ENCODE measurements around the gene ZRANB2. TPM values are rescaled to one million over a fixed set of nuclear protein-coding genes. Genes with fewer than 3 reads are reported as not detected.

Gene ZRANB2
- total RNA-seq, 6 experiments from 2014 or later, result 18.3 to 32.0 (median 24.7) TPM

GRCh38 chr1:71094913-71095312 lies 14.1 kb upstream of the ZRANB2 start:
- H3K4me3 ChIP-seq, result no peak overlapping the region
- H3K27ac ChIP-seq, result no peak overlapping the region
- H3K36me3 ChIP-seq, result no peaks in the 10 kb centered on the region
- no peaks in the 10 kb centered on the region for H3K9me3 ChIP-seq
- TF ChIP-seq CTCF (IDR thresholded peaks at IDR 0.05) (no peak), POLR2A (IDR thresholded peaks at IDR 0.05) (no peak)
- 94% methylated on average over 2 of the region's 2 CpGs for WGBS (ENCODE audit: insufficient coverage, low coverage, low lambda C conversion rate, missing lambda C conversion rate)
- ATAC-seq (no peak), DNase-seq (no peak)
- intact Hi-C loops (cut with DNase I), result no loop called here
- no peaks in the 10 kb centered on the region for H3K4me1 ChIP-seq
- H3K27me3 ChIP-seq, result no peaks in the 10 kb centered on the region

GRCh38 chr1:71093938-71094337 lies 13.1 kb upstream of the ZRANB2 start:
- H3K27me3 ChIP-seq, result no peaks in the 10 kb centered on the region
- ATAC-seq, result no peak
- H3K9me3 ChIP-seq, result no peaks in the 10 kb centered on the region
- WGBS (ENCODE audit: insufficient coverage, low coverage, low lambda C conversion rate, missing lambda C conversion rate), result 61% methylated on average over 1 of the region's 1 CpG
- DNase-seq, result no peak
- H3K27ac ChIP-seq, result no peak overlapping the region
- no peaks in the 10 kb centered on the region for H3K36me3 ChIP-seq
- intact Hi-C loops (cut with DNase I), result no loop called here
- H3K4me3 ChIP-seq, result no peak overlapping the region
- no peak for TF ChIP-seq POLR2A (IDR thresholded peaks at IDR 0.05)
- TF ChIP-seq CTCF (IDR thresholded peaks at IDR 0.05), result peak; percentile 19 to 30 (median 24)
- H3K4me1 ChIP-seq, result no peaks in the 10 kb centered on the region

- intact Hi-C loops (cut with DNase I), result no loop called here
- TF ChIP-seq POLR2A (IDR thresholded peaks at IDR 0.05) (no peak), CTCF (IDR thresholded peaks at IDR 0.05) (no peak)
- ATAC-seq (no peak), DNase-seq (no peak)
- Histone ChIP-seq H3K4me3 (no peak overlapping the region), H3K27me3 (no peaks in the 10 kb centered on the region), H3K27ac (no peak overlapping the region), H3K9me3 (no peaks in the 10 kb centered on the region), H3K4me1 (no peaks in the 10 kb centered on the region), H3K36me3 (no peaks in the 10 kb centered on the region)
- WGBS (ENCODE audit: insufficient coverage, low coverage, low lambda C conversion rate, missing lambda C conversion rate), result 83% methylated on average over 6 of the region's 6 CpGs
Observed at GRCh38 chr1:71089536-71090270, 8.9 kb upstream of the ZRANB2 start.

- Histone ChIP-seq H3K27ac (no peak overlapping the region), H3K27me3 (no peaks in the 10 kb centered on the region), H3K4me3 (no peak overlapping the region), H3K9me3 (no peaks in the 10 kb centered on the region), H3K4me1 (no peaks in the 10 kb centered on the region), H3K36me3 (no peaks in the 10 kb centered on the region)
- ATAC-seq (no peak), DNase-seq (no peak)
- TF ChIP-seq CTCF (IDR thresholded peaks at IDR 0.05) (no peak), POLR2A (IDR thresholded peaks at IDR 0.05) (no peak)
- 85% methylated on average over 5 of the region's 5 CpGs for WGBS (ENCODE audit: insufficient coverage, low coverage, low lambda C conversion rate, missing lambda C conversion rate)
- intact Hi-C loops (cut with DNase I), result no loop called here
Observed at GRCh38 chr1:71088645-71089287, 7.9 kb upstream of the ZRANB2 start.

Data from right lobe of liver (tissue), 6 donors.